Ectodermal cell (in vitro differentiated cells): Measurements from ENCODE around the gene FAM163A.
"Not testable (repeated sequence)": the region's sequence is repeated elsewhere in the genome, so short reads cannot be mapped to it uniquely, and the experiment has no call there.

Experiments used
- H3K27ac ChIP-seq: 2 replicates; pipeline ENCODE4 v1.7.0; 2013; ENCODE audit warnings: mild to moderate bottlenecking, low read depth, low read length; ENCODE audit not compliant: insufficient read depth, poor library complexity, severe bottlenecking
- H3K27me3 ChIP-seq: 2 replicates; pipeline ENCODE4 v1.7.0; 2013; ENCODE audit warnings: mild to moderate bottlenecking, low read length; ENCODE audit not compliant: insufficient read depth, control insufficient read depth, poor library complexity, severe bottlenecking
- H3K36me3 ChIP-seq: one replicate; pipeline ENCODE4 v1.7.0; 2013; ENCODE audit warnings: low read length; ENCODE audit not compliant: control insufficient read depth, insufficient read depth
- H3K4me1 ChIP-seq: one replicate; pipeline ENCODE4 v1.7.0; 2013; ENCODE audit warnings: low read length; ENCODE audit not compliant: control insufficient read depth, insufficient read depth
- H3K4me3 ChIP-seq: 2 replicates; pipeline ENCODE4 v1.7.0; 2013; ENCODE audit warnings: low read depth, low read length, control low read depth; ENCODE audit not compliant: insufficient read depth
- H3K9me3 ChIP-seq: 2 replicates; pipeline ENCODE4 v1.7.0; 2013; ENCODE audit warnings: mild to moderate bottlenecking, low read length, moderate library complexity; ENCODE audit not compliant: control insufficient read depth
- WGBS, 2 experiments: methylation state at CpG; one replicate each; pipeline ENCODE4 v1.1.7; 2013; ENCODE audit warnings: missing lambda C conversion rate in 2 of 2; 5-methylcytosine and 5-hydroxymethylcytosine counted together

The FAM163A gene

DNA sequence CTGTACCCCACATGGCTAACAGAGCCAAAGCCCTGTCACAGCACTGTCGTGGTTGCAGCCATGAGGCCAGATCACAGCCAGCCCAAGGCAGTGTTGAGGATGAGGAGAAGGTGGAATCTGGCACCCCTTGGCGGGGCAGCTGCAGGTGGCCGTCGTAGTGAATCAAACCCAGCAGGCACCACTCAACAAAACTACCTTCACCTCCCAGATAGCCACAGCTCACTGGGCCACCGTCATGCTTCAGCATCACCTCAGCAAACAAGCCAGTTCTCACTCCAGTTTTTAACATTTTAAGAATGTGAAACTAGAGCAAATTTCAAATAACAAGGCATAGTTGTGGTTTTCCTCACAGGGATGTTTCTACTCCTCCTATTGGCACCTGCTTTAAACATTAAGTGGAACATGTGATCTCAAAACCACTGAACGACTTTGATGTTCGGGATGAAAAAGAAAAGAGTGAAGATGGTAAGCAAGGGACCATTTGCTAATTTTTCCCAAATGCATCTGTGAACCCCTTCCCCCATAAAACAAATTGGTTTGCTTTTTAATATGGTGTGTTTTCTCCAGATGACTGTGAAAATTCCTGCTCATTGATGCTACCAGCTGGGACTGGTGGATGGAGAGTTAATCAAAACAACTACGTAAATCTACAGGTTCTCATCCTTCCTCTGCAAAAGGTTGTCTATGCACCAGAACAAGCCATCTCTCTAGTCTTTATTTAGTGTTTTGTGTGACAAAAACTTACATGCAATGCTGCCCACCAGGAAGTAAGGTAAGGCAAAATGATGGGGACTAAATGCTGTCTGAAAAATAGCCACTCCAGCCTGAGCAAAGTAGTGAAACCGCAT, 89.0 kb downstream of the FAM163A start:
- WGBS, 2 experiments: 74 to 77% methylated on average over 9 of the region's 9 CpGs
- H3K27me3 ChIP-seq: no peaks in the 10 kb centered on the region
- no peaks in the 10 kb centered on the region for H3K36me3 ChIP-seq
- H3K4me3 ChIP-seq: no peak overlapping the region
- no peak overlapping the region for H3K27ac ChIP-seq
- H3K4me1 ChIP-seq: no peaks in the 10 kb centered on the region
- H3K9me3 ChIP-seq: no peaks in the 10 kb centered on the region

- WGBS, 2 experiments: 94 to 96% methylated on average over 37 to 38 of the region's 38 CpGs
- H3K4me1 ChIP-seq, H3K36me3 ChIP-seq, H3K4me3 ChIP-seq, H3K9me3 ChIP-seq, H3K27me3 ChIP-seq, H3K27ac ChIP-seq: not testable (repeated sequence)
These were observed 93.8 kb downstream of the FAM163A start for GRCh38 chr1:179836686-179837445.

DNA sequence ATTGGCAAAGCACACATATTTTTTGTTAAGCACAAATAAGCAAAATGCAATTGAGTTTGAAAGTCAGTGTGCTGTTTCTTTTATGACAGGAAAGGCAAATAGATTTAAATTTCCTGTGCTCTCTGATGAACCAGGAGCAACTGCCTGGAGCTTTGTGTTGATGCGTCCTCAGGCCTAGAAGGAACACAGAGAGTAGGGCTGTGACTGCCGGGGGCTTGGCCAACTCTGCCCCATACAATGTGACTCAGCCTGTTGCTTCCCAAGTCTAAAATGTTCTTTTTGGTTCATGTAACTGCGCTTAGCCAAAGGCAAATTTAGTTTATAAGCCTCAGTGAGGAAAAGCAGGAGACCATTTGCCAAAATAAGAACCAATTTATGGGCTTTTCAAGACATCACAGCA, 97.0 kb downstream of the FAM163A start:
- 96 to 97% methylated on average over 3 of the region's 3 CpGs for WGBS, 2 experiments
- H3K27me3 ChIP-seq: no peaks in the 10 kb centered on the region
- no peaks in the 10 kb centered on the region for H3K9me3 ChIP-seq
- H3K36me3 ChIP-seq: no peaks in the 10 kb centered on the region
- H3K4me3 ChIP-seq: no peak overlapping the region
- H3K27ac ChIP-seq: no peak overlapping the region
- no peaks in the 10 kb centered on the region for H3K4me1 ChIP-seq

DNA sequence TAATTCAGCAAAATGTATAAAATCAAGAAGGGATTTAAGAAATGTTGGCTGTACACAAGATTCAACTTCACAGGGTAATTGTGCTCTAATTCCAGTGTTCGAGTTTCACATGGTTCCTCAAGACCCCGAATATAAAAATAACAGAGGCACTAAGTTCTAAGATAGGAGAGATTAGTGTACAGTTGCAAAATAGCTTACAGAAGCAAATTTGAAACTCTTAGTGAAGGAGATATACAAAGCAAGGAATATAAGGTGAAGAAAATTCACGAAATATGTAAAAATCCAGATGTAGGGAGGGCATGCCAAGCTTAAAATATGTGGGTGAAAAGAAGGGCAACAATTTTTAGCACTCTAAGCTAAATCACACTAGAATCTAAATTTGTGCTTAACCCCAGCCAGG, 105.1 kb downstream of the FAM163A start:
- peaks cover 10% of the 10 kb centered on the region for H3K36me3 ChIP-seq
- 89 to 90% methylated on average over 3 of the region's 3 CpGs for WGBS, 2 experiments

GRCh38 chr1:179853102-179853501, 110.0 kb downstream of the FAM163A start:
- no peaks in the 10 kb centered on the region for H3K4me1 ChIP-seq
- 80% methylated on average over 1 of the region's 1 CpG; no CpG with 5 or more reads in 1 of the 2 experiments for WGBS, 2 experiments
- H3K27me3 ChIP-seq: no peaks in the 10 kb centered on the region
- H3K36me3 ChIP-seq: no peaks in the 10 kb centered on the region
- H3K9me3 ChIP-seq: no peaks in the 10 kb centered on the region
- H3K4me3 ChIP-seq: no peak overlapping the region
- no peak overlapping the region for H3K27ac ChIP-seq

More for the DNA sequence above, 105.1 kb downstream of the FAM163A start:
- Histone ChIP-seq H3K4me3 (no peak overlapping the region), H3K4me1 (no peaks in the 10 kb centered on the region), H3K27me3 (no peaks in the 10 kb centered on the region), H3K27ac (no peak overlapping the region), H3K9me3 (no peaks in the 10 kb centered on the region)

DNA sequence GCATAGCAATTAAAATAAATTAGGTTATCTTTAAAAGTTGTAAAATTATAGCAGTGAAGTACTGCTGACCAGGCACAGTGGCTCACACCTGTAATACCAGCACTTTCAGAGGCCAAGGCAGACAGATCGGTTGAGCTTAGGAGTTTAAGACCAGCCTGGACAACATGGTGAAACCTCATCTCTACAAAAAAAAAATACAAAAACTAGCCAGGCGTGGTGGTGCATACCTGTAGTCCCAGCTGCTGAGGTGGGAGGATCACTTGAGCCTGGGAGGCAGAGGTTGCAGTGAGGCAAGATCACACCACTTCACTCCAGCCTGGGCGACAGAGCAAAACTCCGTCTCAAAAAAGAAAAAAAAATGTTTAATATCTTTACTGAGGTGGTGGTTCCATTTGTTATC, 112.7 kb downstream of the FAM163A start:
- not testable (repeated sequence) for H3K27ac ChIP-seq, H3K9me3 ChIP-seq, H3K4me1 ChIP-seq, H3K36me3 ChIP-seq, H3K4me3 ChIP-seq, H3K27me3 ChIP-seq
- WGBS, 2 experiments: 95 to 97% methylated on average over 3 to 4 of the region's 4 CpGs

DNA sequence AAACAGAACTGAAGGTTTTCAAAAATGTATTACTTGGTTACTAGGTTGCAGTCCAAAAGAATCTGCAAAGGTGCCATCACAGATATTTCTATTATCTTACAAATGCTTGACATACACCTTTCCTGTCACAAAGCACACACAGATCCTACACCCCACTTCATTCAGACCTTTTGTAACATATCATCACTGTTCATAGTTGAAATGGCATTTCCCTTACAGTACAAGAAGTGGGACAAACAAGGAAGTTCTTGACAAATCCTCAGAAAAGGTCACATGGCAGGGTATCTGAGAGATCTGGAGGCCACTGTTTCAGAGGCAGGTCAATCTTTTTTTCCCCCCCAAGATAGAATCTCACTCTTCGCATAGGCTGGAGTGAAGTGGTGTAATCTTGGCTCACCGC, 113.2 kb downstream of the FAM163A start:
- no peaks in the 10 kb centered on the region for H3K27me3 ChIP-seq
- no peaks in the 10 kb centered on the region for H3K36me3 ChIP-seq
- H3K4me1 ChIP-seq: peaks cover 4% of the 10 kb centered on the region
- WGBS, 2 experiments: 92 to 98% methylated on average over 2 of the region's 2 CpGs
- H3K27ac ChIP-seq: no peak overlapping the region
- no peak overlapping the region for H3K4me3 ChIP-seq
- no peaks in the 10 kb centered on the region for H3K9me3 ChIP-seq

GRCh38 chr1:179857009-179857408, 113.9 kb downstream of the FAM163A start:
- H3K4me1 ChIP-seq: peaks cover 4% of the 10 kb centered on the region
- no peak overlapping the region for H3K4me3 ChIP-seq
- WGBS, 2 experiments: 94 to 95% methylated on average over 4 of the region's 4 CpGs
- H3K27me3 ChIP-seq: no peaks in the 10 kb centered on the region
- no peak overlapping the region for H3K27ac ChIP-seq
- no peaks in the 10 kb centered on the region for H3K9me3 ChIP-seq
- no peaks in the 10 kb centered on the region for H3K36me3 ChIP-seq

- Histone ChIP-seq H3K27ac (no peak overlapping the region), H3K4me3 (no peak overlapping the region), H3K4me1 (peaks cover 4% of the 10 kb centered on the region), H3K27me3 (no peaks in the 10 kb centered on the region), H3K9me3 (no peaks in the 10 kb centered on the region), H3K36me3 (peaks cover 13% of the 10 kb centered on the region)
- 85 to 87% methylated on average over 3 of the region's 3 CpGs for WGBS, 2 experiments
These were observed 117.6 kb downstream of the FAM163A start for GRCh38 chr1:179860652-179861051.

GRCh38 chr1:179865377-179865776, 122.3 kb downstream of the FAM163A start:
- H3K36me3 ChIP-seq: peaks cover 38% of the 10 kb centered on the region
- WGBS, 2 experiments: 96% methylated on average over 6 of the region's 6 CpGs
- no peaks in the 10 kb centered on the region for H3K27me3 ChIP-seq
- H3K4me3 ChIP-seq: no peak overlapping the region
- no peaks in the 10 kb centered on the region for H3K9me3 ChIP-seq
- no peak overlapping the region for H3K27ac ChIP-seq
- no peaks in the 10 kb centered on the region for H3K4me1 ChIP-seq
